Thyroid gland (tissue), 4 donors: Measurements from ENCODE around the gene ARMCX4.
A peak's percentile ranks its signal among the peaks of the same experiment; 100 is the strongest.

ENCODE experiments used
- POLR2A ChIP-seq, 2 donors: fragments of 450-650 bp; IDR thresholded peaks; one replicate each; pipeline ENCODE4 v1.6.1; 2017; ENCODE audit warnings: antibody characterized with exemption in 2 of 2, mild to moderate bottlenecking in 2 of 2, moderate library complexity in 1 of 2
- TF ChIP-seq, protein P1 (sequence below), 6 experiments: fragments of 200-600 bp in 3 of 6; fragments of 450-650 bp in 3 of 6; sonication (generic) in 3 of 6; IDR thresholded peaks; one replicate each; pipeline ENCODE4 v1.5.1; 2016 to 2019; ENCODE audit warnings: antibody characterized with exemption in 6 of 6, mild to moderate bottlenecking in 2 of 6, inconsistent platforms in 1 of 6, moderate library complexity in 1 of 6

DNA sequence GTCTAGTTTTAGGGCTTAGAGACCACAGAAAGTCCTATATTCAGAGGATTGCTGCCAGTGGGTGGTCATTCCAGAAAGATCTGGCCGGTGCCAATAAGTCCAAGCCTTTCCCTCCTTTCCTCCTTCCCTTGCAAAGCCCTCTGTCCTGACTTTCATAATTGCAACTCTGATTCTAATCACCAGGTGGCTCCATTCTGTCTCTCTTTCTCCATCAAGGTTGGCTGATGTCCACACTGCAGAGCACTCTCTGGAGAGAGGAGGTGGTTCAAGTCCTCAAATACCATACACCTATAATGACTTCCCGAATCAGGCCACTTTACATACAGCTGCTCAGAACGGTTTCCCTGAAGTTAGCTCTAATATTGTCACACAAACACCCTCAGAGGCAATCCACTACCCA, 22.4 kb upstream of the ARMCX4 start:
- TF ChIP-seq, protein P1, sequence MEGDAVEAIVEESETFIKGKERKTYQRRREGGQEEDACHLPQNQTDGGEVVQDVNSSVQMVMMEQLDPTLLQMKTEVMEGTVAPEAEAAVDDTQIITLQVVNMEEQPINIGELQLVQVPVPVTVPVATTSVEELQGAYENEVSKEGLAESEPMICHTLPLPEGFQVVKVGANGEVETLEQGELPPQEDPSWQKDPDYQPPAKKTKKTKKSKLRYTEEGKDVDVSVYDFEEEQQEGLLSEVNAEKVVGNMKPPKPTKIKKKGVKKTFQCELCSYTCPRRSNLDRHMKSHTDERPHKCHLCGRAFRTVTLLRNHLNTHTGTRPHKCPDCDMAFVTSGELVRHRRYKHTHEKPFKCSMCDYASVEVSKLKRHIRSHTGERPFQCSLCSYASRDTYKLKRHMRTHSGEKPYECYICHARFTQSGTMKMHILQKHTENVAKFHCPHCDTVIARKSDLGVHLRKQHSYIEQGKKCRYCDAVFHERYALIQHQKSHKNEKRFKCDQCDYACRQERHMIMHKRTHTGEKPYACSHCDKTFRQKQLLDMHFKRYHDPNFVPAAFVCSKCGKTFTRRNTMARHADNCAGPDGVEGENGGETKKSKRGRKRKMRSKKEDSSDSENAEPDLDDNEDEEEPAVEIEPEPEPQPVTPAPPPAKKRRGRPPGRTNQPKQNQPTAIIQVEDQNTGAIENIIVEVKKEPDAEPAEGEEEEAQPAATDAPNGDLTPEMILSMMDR (IDR thresholded peaks at IDR 0.05): peak in 2 of 6 experiments; percentile 9 to 17
- TF ChIP-seq POLR2A (IDR thresholded peaks at IDR 0.05): no peak
